Trophoblast cell (in vitro differentiated cells and primary cell): ENCODE measurements around the gene RCBTB1.

Experiments used
- DNase-seq, 2 donors: peaks; one replicate each; pipeline ENCODE4 v3.0.0-alpha.2; 2016
- H2AFZ ChIP-seq: 2 replicates; pipeline ENCODE4 v1.6.1; 2013; ENCODE audit warnings: low read length, moderate library complexity, mild to moderate bottlenecking; ENCODE audit not compliant: insufficient read depth, poor library complexity
- H2AK5ac ChIP-seq: 2 replicates; pipeline ENCODE4 v1.6.1; 2013; ENCODE audit warnings: mild to moderate bottlenecking, low read length
- H2BK120ac ChIP-seq: 2 replicates; pipeline ENCODE4 v1.6.1; 2013; ENCODE audit warnings: low read length, mild to moderate bottlenecking, moderate library complexity; ENCODE audit not compliant: insufficient read depth, poor library complexity
- H2BK12ac ChIP-seq: 2 replicates; pipeline ENCODE4 v1.6.1; 2013; ENCODE audit warnings: mild to moderate bottlenecking, low read length, moderate library complexity
- H2BK5ac ChIP-seq: 2 replicates; pipeline ENCODE4 v1.6.1; 2013; ENCODE audit warnings: low read length, low read depth, moderate library complexity, mild to moderate bottlenecking; ENCODE audit not compliant: poor library complexity
- H3K14ac ChIP-seq: 2 replicates; pipeline ENCODE4 v1.6.1; 2013; ENCODE audit warnings: mild to moderate bottlenecking, low read length
- H3K18ac ChIP-seq: 2 replicates; pipeline ENCODE4 v1.6.1; 2013; ENCODE audit warnings: mild to moderate bottlenecking, low read length
- H3K23ac ChIP-seq: 2 replicates; pipeline ENCODE4 v1.6.1; 2013; ENCODE audit warnings: low read length
- H3K27ac ChIP-seq: 2 replicates; pipeline ENCODE4 v1.5.1; 2013; ENCODE audit warnings: low read depth, mild to moderate bottlenecking, inconsistent platforms, low read length, moderate library complexity
- H3K27me3 ChIP-seq: 2 replicates; pipeline ENCODE4 v1.6.1; 2013; ENCODE audit warnings: inconsistent platforms, mild to moderate bottlenecking, low read length, moderate library complexity; ENCODE audit not compliant: insufficient read depth
- H3K36me3 ChIP-seq, 2 experiments: 1 replicate in 1 of 2; 2 replicates in 1 of 2; pipeline ENCODE4 v1.6.1; 2013; ENCODE audit warnings: low read length in 2 of 2, mild to moderate bottlenecking in 2 of 2, moderate library complexity in 1 of 2; ENCODE audit not compliant: insufficient read depth in 2 of 2, control insufficient read depth in 1 of 2
- H3K4ac ChIP-seq: 2 replicates; pipeline ENCODE4 v1.6.1; 2013; ENCODE audit warnings: low read depth, mild to moderate bottlenecking, low read length, moderate library complexity
- H3K4me1 ChIP-seq, 2 experiments: 1 replicate in 1 of 2; 2 replicates in 1 of 2; pipeline ENCODE4 v1.6.1; 2013; ENCODE audit warnings: low read length in 2 of 2, mild to moderate bottlenecking in 2 of 2, moderate library complexity in 1 of 2; ENCODE audit not compliant: insufficient read depth in 2 of 2, control insufficient read depth in 1 of 2
- H3K4me2 ChIP-seq: 2 replicates; pipeline ENCODE4 v1.6.1; 2013; ENCODE audit warnings: inconsistent platforms, mild to moderate bottlenecking, low read length, moderate library complexity
- H3K4me3 ChIP-seq: 2 replicates; pipeline ENCODE4 v1.5.1; 2013; ENCODE audit warnings: mild to moderate bottlenecking, low read depth, low read length, inconsistent platforms
- H3K79me1 ChIP-seq: one replicate; pipeline ENCODE4 v1.6.1; 2013; ENCODE audit warnings: low read length
- H3K79me2 ChIP-seq: 2 replicates; pipeline ENCODE4 v1.6.1; 2013; ENCODE audit warnings: low read length, mild to moderate bottlenecking; ENCODE audit not compliant: control insufficient read depth, insufficient read depth, poor library complexity
- H3K9ac ChIP-seq: 2 replicates; pipeline ENCODE4 v1.6.1; 2013; ENCODE audit warnings: mild to moderate bottlenecking, low read length
- H3K9me3 ChIP-seq: 2 replicates; pipeline ENCODE4 v1.6.1; 2013; ENCODE audit warnings: low read depth, mild to moderate bottlenecking, control low read depth, inconsistent platforms, low read length; ENCODE audit not compliant: insufficient read depth
- H4K12ac ChIP-seq: 2 replicates; pipeline ENCODE4 v1.6.1; 2013; ENCODE audit warnings: low read depth, mild to moderate bottlenecking, low read length, moderate library complexity
- H4K8ac ChIP-seq: 2 replicates; pipeline ENCODE4 v1.6.1; 2013; ENCODE audit warnings: low read depth, mild to moderate bottlenecking, low read length, moderate library complexity
- H4K91ac ChIP-seq: one replicate; pipeline ENCODE4 v1.6.1; 2013; ENCODE audit warnings: low read depth, mild to moderate bottlenecking, low read length, moderate library complexity
- WGBS: extraction: QIAGEN DNeasy Blood & Tissue Kit; methylation state at CpG from one replicate; pipeline ENCODE4 v1.1.7; 2013; ENCODE audit warnings: missing lambda C conversion rate; ENCODE audit not compliant: insufficient read length, insufficient coverage; ENCODE audit errors: extremely low coverage; 5-methylcytosine and 5-hydroxymethylcytosine counted together

RCBTB1 gene

DNA sequence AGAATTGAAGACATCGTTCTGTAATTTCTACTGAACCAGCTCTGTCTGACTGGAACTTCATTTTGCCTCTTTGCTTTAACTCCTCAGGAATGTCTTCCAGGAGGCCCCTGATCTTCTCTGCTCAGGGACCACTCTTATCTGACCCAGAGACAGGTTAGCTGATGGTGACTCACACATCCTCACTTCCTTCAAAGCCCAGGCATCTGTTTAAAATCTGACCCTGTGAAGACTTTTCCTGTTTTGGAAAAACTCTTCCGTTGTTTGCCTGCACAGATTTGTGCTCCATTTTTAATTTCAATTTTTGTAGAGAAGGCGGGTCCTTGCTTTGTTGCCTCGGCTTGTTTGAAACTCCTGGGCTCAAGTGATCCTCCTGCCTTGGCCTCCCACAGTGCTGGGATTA lies 44.6 kb upstream of the RCBTB1 start:
- Histone ChIP-seq H3K79me2 (no peaks in the 10 kb centered on the region), H3K36me3 (no peaks in the 10 kb centered on the region)
- WGBS: no CpG with 5 or more reads among the region's 4 CpGs

DNA sequence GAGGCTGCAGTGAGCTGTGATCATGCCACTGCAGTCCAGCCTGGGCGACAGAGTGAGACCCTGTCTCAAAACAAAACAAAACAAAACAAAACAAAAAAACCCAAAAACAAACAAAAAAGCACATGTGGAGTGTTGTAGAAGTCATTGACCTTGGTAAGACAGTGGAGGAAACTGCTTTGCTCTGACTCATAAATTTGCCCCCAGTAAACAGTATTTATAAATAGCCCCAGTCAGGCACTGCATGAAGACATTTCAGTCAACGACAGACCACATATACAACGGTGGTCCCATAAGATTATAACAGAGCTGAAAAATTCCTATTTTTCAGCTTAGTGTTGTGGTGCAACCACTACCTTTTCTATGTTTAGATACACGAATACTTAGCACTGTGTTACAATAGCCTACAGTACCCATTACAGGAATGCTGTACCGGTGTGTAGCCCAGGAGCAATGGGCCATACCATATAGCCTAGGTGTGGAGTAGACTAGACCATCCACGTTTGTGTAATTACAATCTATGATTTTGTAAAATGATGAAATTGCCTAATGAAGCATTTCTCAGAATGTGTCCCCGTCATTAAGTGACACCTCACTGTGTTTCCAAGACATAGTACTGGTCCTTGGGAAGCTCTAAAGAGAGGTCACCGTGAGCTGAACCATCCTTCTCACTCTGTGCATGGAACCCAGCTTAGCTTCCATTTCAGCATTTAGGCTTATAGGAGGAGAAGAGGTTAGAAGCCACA lies 44.0 kb upstream of the RCBTB1 start:
- H4K8ac ChIP-seq: no peak overlapping the region
- peak overlapping the region; percentile 10 for H3K27ac ChIP-seq
- no peak overlapping the region for H3K4me3 ChIP-seq
- WGBS: no CpG with 5 or more reads among the region's 8 CpGs
- H2AFZ ChIP-seq: no peak overlapping the region
- H3K4me1 ChIP-seq: peaks cover 17% of the 10 kb centered on the region in 2 experiments
- H2BK12ac ChIP-seq: no peak overlapping the region
- no peak for DNase-seq
- no peak overlapping the region for H2BK120ac ChIP-seq
- no peak overlapping the region for H2BK5ac ChIP-seq
- no peak overlapping the region for H4K91ac ChIP-seq
- no peak overlapping the region for H2AK5ac ChIP-seq
- no peak overlapping the region for H3K14ac ChIP-seq
- peaks cover 6% of the 10 kb centered on the region for H3K79me1 ChIP-seq
- no peak overlapping the region for H4K12ac ChIP-seq
- no peak overlapping the region for H3K9ac ChIP-seq
- H3K36me3 ChIP-seq: no peaks in the 10 kb centered on the region
- H3K27me3 ChIP-seq: no peaks in the 10 kb centered on the region
- no peak overlapping the region for H3K4me2 ChIP-seq
- no peak overlapping the region for H3K18ac ChIP-seq
- H3K23ac ChIP-seq: no peak overlapping the region
- H3K9me3 ChIP-seq: no peaks in the 10 kb centered on the region
- H3K4ac ChIP-seq: no peak overlapping the region
- no peaks in the 10 kb centered on the region for H3K79me2 ChIP-seq

More for the DNA sequence above, 44.6 kb upstream of the RCBTB1 start:
- H4K12ac ChIP-seq: no peak overlapping the region
- H3K9me3 ChIP-seq: no peaks in the 10 kb centered on the region
- no peak overlapping the region for H2AK5ac ChIP-seq
- no peak overlapping the region for H2BK12ac ChIP-seq
- peak overlapping the region; percentile 16 for H4K91ac ChIP-seq
- no peak overlapping the region for H3K4me2 ChIP-seq
- no peak overlapping the region for H3K4me3 ChIP-seq
- no peak overlapping the region for H3K14ac ChIP-seq
- H4K8ac ChIP-seq: no peak overlapping the region
- no peak overlapping the region for H2AFZ ChIP-seq
- peaks cover 17% of the 10 kb centered on the region in 2 experiments for H3K4me1 ChIP-seq
- H2BK5ac ChIP-seq: no peak overlapping the region
- H3K18ac ChIP-seq: no peak overlapping the region
- no peak overlapping the region for H3K27ac ChIP-seq
- no peak overlapping the region for H2BK120ac ChIP-seq
- no peak for DNase-seq
- H3K27me3 ChIP-seq: no peaks in the 10 kb centered on the region
- no peak overlapping the region for H3K23ac ChIP-seq
- no peak overlapping the region for H3K9ac ChIP-seq
- peaks cover 6% of the 10 kb centered on the region for H3K79me1 ChIP-seq
- no peak overlapping the region for H3K4ac ChIP-seq

- H2BK12ac ChIP-seq: peak within 1 kb of the TSS; percentile 9
- no peak within 1 kb of the TSS for H3K14ac ChIP-seq
- H3K79me1 ChIP-seq: peaks cover 6% of the 10 kb centered on the region
- H4K91ac ChIP-seq: peak within 1 kb of the TSS; percentile 9
- peak within 1 kb of the TSS; percentile 63 for H4K8ac ChIP-seq
- H2AFZ ChIP-seq: peak within 1 kb of the TSS; percentile 55
- no peak within 1 kb of the TSS for H3K4ac ChIP-seq
- no peaks in the 10 kb centered on the region for H3K9me3 ChIP-seq
- H3K4me1 ChIP-seq: peaks cover 17% of the 10 kb centered on the region in 2 experiments
- H2BK120ac ChIP-seq: peak within 1 kb of the TSS; percentile 16
- no peak within 1 kb of the TSS for H3K4me3 ChIP-seq
- H3K9ac ChIP-seq: no peak within 1 kb of the TSS
- H3K23ac ChIP-seq: no peak within 1 kb of the TSS
- DNase-seq: peak; percentile 86 to 91
- no peak within 1 kb of the TSS for H4K12ac ChIP-seq
- no peaks in the 10 kb centered on the region for H3K79me2 ChIP-seq
- no peak within 1 kb of the TSS for H3K27ac ChIP-seq
- WGBS: no CpG with 5 or more reads among the region's 17 CpGs
- no peaks in the 10 kb centered on the region for H3K27me3 ChIP-seq
- no peak within 1 kb of the TSS for H3K18ac ChIP-seq
- no peak within 1 kb of the TSS for H2BK5ac ChIP-seq
- H2AK5ac ChIP-seq: no peak within 1 kb of the TSS
- peak within 1 kb of the TSS; percentile 15 for H3K4me2 ChIP-seq
- H3K36me3 ChIP-seq: no peaks in the 10 kb centered on the region
Measured at GRCh38 chr13:49627831-49628652, 42.7 kb upstream of the RCBTB1 start, which contains the start of gene ARL11. TSS of gene ARL11 (plus strand) at chr13:49628507. CDS start at chr13:49630448, 1,941 bp downstream.

DNA sequence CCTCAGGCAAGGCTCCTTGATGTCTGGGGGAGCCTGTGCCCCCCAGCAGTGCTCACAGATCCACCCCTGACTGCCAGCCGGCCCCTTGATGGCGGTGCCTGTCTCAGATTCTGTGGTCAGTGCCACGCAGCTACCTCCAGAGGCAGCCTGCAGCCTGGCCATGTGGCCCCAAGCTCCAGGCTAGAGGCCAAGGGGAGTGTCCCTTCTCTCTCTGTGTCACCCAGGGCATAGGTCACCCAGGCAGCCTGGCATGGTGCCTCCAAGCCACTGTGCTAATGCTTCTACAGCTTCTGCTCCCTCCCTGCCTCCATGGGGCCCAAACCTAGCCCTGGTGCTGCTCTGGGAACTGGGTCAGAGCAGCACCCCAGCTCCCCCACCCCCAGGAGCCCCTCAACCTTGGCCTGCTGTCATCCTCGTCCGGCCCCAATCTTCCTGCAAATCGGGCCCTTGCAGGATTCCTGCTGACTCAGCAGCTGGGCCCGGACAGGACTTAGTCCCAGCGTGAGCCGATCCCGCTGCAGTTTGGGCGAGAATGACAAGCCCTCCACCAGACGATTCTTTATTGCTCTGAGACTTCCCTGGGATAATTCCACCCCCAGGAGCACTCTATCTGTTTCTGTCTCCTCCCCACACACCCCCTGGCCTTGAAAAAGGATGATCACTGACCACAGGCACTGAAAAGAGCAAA lies 40.2 kb upstream of the RCBTB1 start:
- H3K4me2 ChIP-seq: no peak overlapping the region
- H3K79me1 ChIP-seq: peaks cover 6% of the 10 kb centered on the region
- no peak overlapping the region for H3K4me3 ChIP-seq
- H3K9ac ChIP-seq: no peak overlapping the region
- no peak overlapping the region for H4K8ac ChIP-seq
- no peak overlapping the region for H2AK5ac ChIP-seq
- peak; percentile 48 to 58 for DNase-seq
- no peak overlapping the region for H2BK12ac ChIP-seq
- H3K9me3 ChIP-seq: no peaks in the 10 kb centered on the region
- H2AFZ ChIP-seq: no peak overlapping the region
- no peak overlapping the region for H2BK120ac ChIP-seq
- H3K4me1 ChIP-seq: peaks cover 11 to 15% of the 10 kb centered on the region in 2 experiments
- no peak overlapping the region for H3K4ac ChIP-seq
- WGBS: no CpG with 5 or more reads among the region's 12 CpGs
- no peaks in the 10 kb centered on the region for H3K79me2 ChIP-seq
- H3K18ac ChIP-seq: no peak overlapping the region
- no peak overlapping the region for H4K12ac ChIP-seq
- H3K27ac ChIP-seq: no peak overlapping the region
- no peaks in the 10 kb centered on the region for H3K27me3 ChIP-seq
- H2BK5ac ChIP-seq: no peak overlapping the region
- H3K36me3 ChIP-seq: no peaks in the 10 kb centered on the region
- no peak overlapping the region for H3K23ac ChIP-seq
- no peak overlapping the region for H4K91ac ChIP-seq
- H3K14ac ChIP-seq: no peak overlapping the region
